Retinal pigment epithelial cell (primary cell): ENCODE results near the gene VGLL3.

Experiments
- DNase-seq: peaks from one replicate; pipeline ENCODE4 v3.0.0-alpha.2; 2010; ENCODE audit warnings: low read depth
- H3K4me3 ChIP-seq: 2 replicates; pipeline ENCODE4 v1.5.1; 2011; ENCODE audit warnings: mild to moderate bottlenecking, low read length, control low read depth, moderate library complexity
- CTCF ChIP-seq: conservative IDR thresholded peaks from 2 replicates; pipeline ENCODE4 v1.5.1; 2011; ENCODE audit warnings: low read depth, low read length, control low read depth, inconsistent platforms

VGLL3 gene

GRCh38 chr3:86914670-86915069 is 76.3 kb downstream of the VGLL3 start:
- DNase-seq: no peak
- no peak for TF ChIP-seq CTCF
- H3K4me3 ChIP-seq: no peak overlapping the region

- TF ChIP-seq CTCF: no peak
- H3K4me3 ChIP-seq: no peak overlapping the region
- DNase-seq: no peak
These were observed 77.8 kb downstream of the VGLL3 start for GRCh38 chr3:86913160-86913559.

GRCh38 chr3:86895202-86895601 is 95.7 kb downstream of the VGLL3 start:
- H3K4me3 ChIP-seq: no peak overlapping the region
- DNase-seq: no peak
- no peak for TF ChIP-seq CTCF

- H3K4me3 ChIP-seq: no peak overlapping the region
- TF ChIP-seq CTCF: no peak
- no peak for DNase-seq
These were observed 100.1 kb downstream of the VGLL3 start for GRCh38 chr3:86890741-86891396.
